K562 (cell line): Measurements from ENCODE around the gene ZKSCAN8. TPM values are rescaled to one million over a fixed set of nuclear protein-coding genes. Genes with fewer than 3 reads are reported as not detected.

Experiments used
- C11orf30 ChIP-seq: fragments of 450-650 bp; IDR thresholded peaks from 2 replicates; pipeline ENCODE4 v1.6.1; 2016; ENCODE audit warnings: low read depth, mild to moderate bottlenecking
- CHCHD3 ChIP-seq: fragments of 250-450 bp; sonication (Bioruptor Pico); IDR thresholded peaks from 2 replicates; pipeline ENCODE4 v2.1.2; 2022; ENCODE audit warnings: mild to moderate bottlenecking
- E2F3 ChIP-seq: fragments of 250-450 bp; sonication (Bioruptor Pico); IDR thresholded peaks from 2 replicates; pipeline ENCODE4 v1.4.0; 2020; ENCODE audit warnings: mild to moderate bottlenecking
- EP300 ChIP-seq: IDR thresholded peaks from 2 replicates; pipeline ENCODE4 v1.6.1; 2012; ENCODE audit warnings: low read length, improper control_type of control experiment
- ETV6 ChIP-seq, 3 experiments: fragments of 150-350 bp in 1 of 3; sonication (generic) in 1 of 3; formaldehyde crosslinking in 1 of 3; IDR thresholded peaks; 2 replicates each; pipeline versions ENCODE4 v1.6.1 to v1.8.0; 2014 to 2022; ENCODE audit warnings: borderline replicate concordance in 2 of 3, low read depth in 2 of 3, antibody characterized with exemption in 1 of 3, low read length in 1 of 3, mild to moderate bottlenecking in 1 of 3, missing genetic modification reagents in 1 of 3
- FOXJ3 ChIP-seq: sonication (generic); formaldehyde crosslinking; IDR thresholded peaks from 2 replicates; pipeline ENCODE4 v1.4.0; 2020; ENCODE audit warnings: mild to moderate bottlenecking, missing genetic modification reagents
- GMEB1 ChIP-seq: fragments of 250-450 bp; sonication (Bioruptor Pico); IDR thresholded peaks from 2 replicates; pipeline ENCODE4 v1.4.0; 2020; ENCODE audit warnings: mild to moderate bottlenecking
- JUND ChIP-seq, 2 experiments: IDR thresholded peaks; 2 replicates in 1 of 2; 3 replicates in 1 of 2; pipeline ENCODE4 v1.6.1; 2011; ENCODE audit warnings: borderline replicate concordance in 2 of 2, low read depth in 2 of 2, low read length in 2 of 2, improper control_type of control experiment in 1 of 2, missing biosample characterization in 1 of 2, missing genetic modification characterization in 1 of 2, missing genetic modification reagents in 1 of 2
- KDM1A ChIP-seq, 2 experiments: fragments of 450-650 bp; IDR thresholded peaks; 2 replicates each; pipeline ENCODE4 v1.6.1; 2016; ENCODE audit warnings: mild to moderate bottlenecking in 2 of 2
- LEF1 ChIP-seq: fragments of 450-650 bp; IDR thresholded peaks from 2 replicates; pipeline ENCODE4 v1.6.1; 2016; ENCODE audit warnings: mild to moderate bottlenecking
- NR1H2 ChIP-seq: sonication (generic); formaldehyde crosslinking; IDR thresholded peaks from 2 replicates; pipeline ENCODE4 v1.4.0; 2020; ENCODE audit warnings: mild to moderate bottlenecking, missing genetic modification reagents
- POU5F1 ChIP-seq: fragments of 150-350 bp; IDR thresholded peaks from 2 replicates; pipeline ENCODE4 v1.6.1; 2014; ENCODE audit warnings: borderline replicate concordance, low read length, low read depth, mild to moderate bottlenecking; ENCODE audit not compliant: partially characterized antibody
- PTBP1 ChIP-seq: fragments of 200-400 bp; formaldehyde crosslinking; IDR thresholded peaks from 2 replicates; pipeline ENCODE4 v1.6.1; 2017; ENCODE audit warnings: low read depth, low read length
- RBM22 ChIP-seq: fragments of 200-400 bp; formaldehyde crosslinking; IDR thresholded peaks from 2 replicates; pipeline ENCODE4 v1.6.1; 2018; ENCODE audit warnings: low read length, low read depth; ENCODE audit not compliant: poor library complexity, severe bottlenecking
- RUNX1 ChIP-seq: sonication (generic); IDR thresholded peaks from 2 replicates; pipeline ENCODE4 v1.6.1; 2016; ENCODE audit warnings: antibody characterized with exemption, low read depth
- SMARCA4 ChIP-seq: fragments of 450-650 bp; IDR thresholded peaks from 2 replicates; pipeline ENCODE4 v1.6.1; 2016
- SRF ChIP-seq, 2 experiments: fragments of 250-450, 450-650 bp in 1 of 2; sonication (Bioruptor Pico) in 1 of 2; sonication (generic) in 1 of 2; formaldehyde crosslinking; IDR thresholded peaks; 2 replicates each; pipeline versions ENCODE4 v1.5.0 to v1.5.1; 2020 to 2022; ENCODE audit warnings: mild to moderate bottlenecking in 1 of 2, missing genetic modification reagents in 1 of 2
- TEAD4 ChIP-seq, 2 experiments: sonication (generic) in 1 of 2; formaldehyde crosslinking in 1 of 2; IDR thresholded peaks; 2 replicates each; pipeline versions ENCODE4 v1.6.1 to v1.8.0; 2012 to 2022; ENCODE audit warnings: borderline replicate concordance in 1 of 2, inconsistent platforms in 1 of 2, low read length in 1 of 2, mild to moderate bottlenecking in 1 of 2, missing genetic modification reagents in 1 of 2
- ZBTB5 ChIP-seq: fragments of 450-650 bp; IDR thresholded peaks from 2 replicates; pipeline ENCODE4 v1.6.1; 2017; ENCODE audit warnings: antibody characterized with exemption
- ZNF239 ChIP-seq: fragments of 250-450 bp; sonication (Bioruptor Pico); IDR thresholded peaks from 2 replicates; pipeline ENCODE4 v1.4.0; 2020; ENCODE audit warnings: mild to moderate bottlenecking
- ZNF583 ChIP-seq: fragments of 250-450 bp; sonication (Bioruptor Pico); IDR thresholded peaks from 2 replicates; pipeline ENCODE4 v1.4.0; 2020
- ZNF77 ChIP-seq: fragments of 250-450 bp; sonication (Bioruptor Pico); IDR thresholded peaks from 2 replicates; pipeline ENCODE4 v1.5.0; 2020
- ZSCAN32 ChIP-seq: fragments of 450-650 bp; formaldehyde crosslinking; IDR thresholded peaks from 2 replicates; pipeline ENCODE4 v1.4.0; 2020; ENCODE audit warnings: mild to moderate bottlenecking, moderate library complexity
- polyA plus RNA-seq, 8 experiments: library from polyadenylated mRNA; depleted of rRNA in 4 of 8; stranded (reverse) in 5 of 8; unstranded in 3 of 8; fragments of >200 nt; fragmentation: Nextera tagmentation in 2 of 8; fragmentation: Illumina TruSeq in 1 of 8; extraction: Ambion mirVana in 2 of 8; extraction: Trizol in 1 of 8; gene quantifications; 2 replicates each; pipeline versions ENCODE4 v1.2.1 to v1.2.3, GENCODE V29; 2011 to 2014; ENCODE audit warnings: inconsistent platforms in 1 of 8, missing spikeins in 1 of 8
- total RNA-seq, 7 experiments: library from RNA; depleted of rRNA in 6 of 7; stranded (reverse); fragments of >200 nt in 6 of 7; fragmentation: Illumina TruSeq in 2 of 7; extraction: Trizol in 2 of 7; gene quantifications; 2 replicates each; pipeline versions ENCODE4 v1.2.1 to v1.2.3, GENCODE V29; 2011 to 2021; ENCODE audit warnings: low replicate concordance in 1 of 7
- TF ChIP-seq, protein P1 (sequence below): sonication (generic); formaldehyde crosslinking; IDR thresholded peaks from 2 replicates; pipeline ENCODE4 v1.8.0; 2022; ENCODE audit warnings: mild to moderate bottlenecking, missing genetic modification reagents

ZKSCAN8 gene
- total and polyA plus RNA-seq, 9 of the 15 experiments (the other 6 are each of a cell fraction or from before 2014, with no cell fraction given) = 3.3 to 37.7 (median 21.7) TPM

- TF ChIP-seq NR1H2 (CRISPR knock-in tag) = peak; percentile 96; the same call in 1 of the 2 replicates
- TF ChIP-seq GMEB1 = no peak; the same call in 1 of the 2 replicates
- TF ChIP-seq RBM22 = no peak
- no peak for TF ChIP-seq ZNF77 (CRISPR knock-in tag)
- TF ChIP-seq EP300 = peak; percentile 76
- peak; percentile 63 for TF ChIP-seq TEAD4 (IDR thresholded peaks at IDR 0.05; ENCODE audit: low read length)
- no peak for TF ChIP-seq TEAD4 (CRISPR knock-in tag; IDR thresholded peaks at IDR 0.05; ENCODE audit: borderline replicate concordance)
- TF ChIP-seq ETV6 (IDR thresholded peaks at IDR 0.05; ENCODE audit: borderline replicate concordance in 1 of 2, low read depth in 2 of 2, low read length in 1 of 2) = no peak
- TF ChIP-seq ETV6 (CRISPR knock-in tag; IDR thresholded peaks at IDR 0.05; ENCODE audit: borderline replicate concordance) = peak; percentile 87; the same call in 1 of the 2 replicates
- peak; percentile 71 for TF ChIP-seq JUND (IDR thresholded peaks at IDR 0.05; ENCODE audit: borderline replicate concordance, low read depth, low read length)
- TF ChIP-seq JUND (tag; IDR thresholded peaks at IDR 0.05; ENCODE audit: borderline replicate concordance, low read depth, low read length) = peak; percentile 46; the same call in 1 of the 3 replicates
- 0 out of 2 replicates have a peak, but pooled peaks have one; percentile 40 for TF ChIP-seq PTBP1
- no peak for TF ChIP-seq CHCHD3 (CRISPR knock-in tag)
- no peak for TF ChIP-seq FOXJ3 (CRISPR knock-in tag)
- peak; percentile 50 for TF ChIP-seq SMARCA4
- TF ChIP-seq RUNX1 = peak; percentile 34; the same call in 1 of the 2 replicates
- peak in 1 of 2 experiments; percentile 43; a peak in 1 of 4 replicates for TF ChIP-seq KDM1A (IDR thresholded peaks at IDR 0.05)
- no peak for TF ChIP-seq ZBTB5
- no peak for TF ChIP-seq E2F3 (CRISPR knock-in tag)
- TF ChIP-seq C11orf30 = peak; percentile 89
- no peak for TF ChIP-seq POU5F1
- TF ChIP-seq LEF1 = no peak
- TF ChIP-seq, protein P1, sequence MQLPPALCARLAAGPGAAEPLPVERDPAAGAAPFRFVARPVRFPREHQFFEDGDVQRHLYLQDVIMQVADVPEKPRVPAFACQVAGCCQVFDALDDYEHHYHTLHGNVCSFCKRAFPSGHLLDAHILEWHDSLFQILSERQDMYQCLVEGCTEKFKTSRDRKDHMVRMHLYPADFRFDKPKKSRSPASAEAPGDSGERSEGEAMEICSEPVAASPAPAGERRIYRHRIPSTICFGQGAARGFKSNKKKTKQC (CRISPR knock-in tag) = peak; percentile 86; the same call in 1 of the 2 replicates
- TF ChIP-seq ZSCAN32 (CRISPR knock-in tag) = no peak
- no peak for TF ChIP-seq ZNF239 (CRISPR knock-in tag)
- TF ChIP-seq ZNF583 (CRISPR knock-in tag) = 0 out of 2 replicates have a peak, but pooled peaks have one; percentile 48
- TF ChIP-seq SRF (CRISPR knock-in tag; IDR thresholded peaks at IDR 0.05) = peak in 1 of 2 experiments; percentile 81; a peak in 2 of 4 replicates
These were observed at the start of gene ZKSCAN8 (continued) for GRCh38 chr6:28141500-28142329.
